ENCODE results near the gene IL5RA. TPM values are rescaled to one million over a fixed set of nuclear protein-coding genes. Genes with fewer than 3 reads are reported as not detected.

The IL5RA gene
- total RNA-seq, 1 experiment from 2014 or later = not detected

DNA sequence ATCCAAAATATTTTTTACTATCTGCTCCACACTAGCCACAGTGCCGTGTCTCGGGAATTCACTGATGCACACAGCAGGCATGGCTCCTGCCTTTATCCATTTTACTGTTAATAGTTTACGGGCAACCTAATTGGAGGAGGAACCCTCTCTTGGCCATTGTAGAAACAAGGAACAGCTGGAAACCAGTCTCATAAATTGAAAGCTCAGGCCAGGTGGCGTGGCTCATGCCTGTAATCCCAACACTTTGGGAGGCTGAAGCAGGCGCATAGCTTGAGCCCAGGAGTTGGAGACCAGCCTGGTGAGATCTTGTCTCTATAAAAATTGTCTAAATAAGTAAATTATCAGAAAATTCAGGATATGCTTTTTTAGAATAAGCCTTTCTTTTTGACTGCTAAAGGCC lies 39.0 kb downstream of the IL5RA start:
- TF ChIP-seq EZH2 (IDR thresholded peaks at IDR 0.05; ENCODE audit: borderline replicate concordance, low read depth, low read length, poor library complexity, severe bottlenecking) = no peak
- TF ChIP-seq, protein P1, sequence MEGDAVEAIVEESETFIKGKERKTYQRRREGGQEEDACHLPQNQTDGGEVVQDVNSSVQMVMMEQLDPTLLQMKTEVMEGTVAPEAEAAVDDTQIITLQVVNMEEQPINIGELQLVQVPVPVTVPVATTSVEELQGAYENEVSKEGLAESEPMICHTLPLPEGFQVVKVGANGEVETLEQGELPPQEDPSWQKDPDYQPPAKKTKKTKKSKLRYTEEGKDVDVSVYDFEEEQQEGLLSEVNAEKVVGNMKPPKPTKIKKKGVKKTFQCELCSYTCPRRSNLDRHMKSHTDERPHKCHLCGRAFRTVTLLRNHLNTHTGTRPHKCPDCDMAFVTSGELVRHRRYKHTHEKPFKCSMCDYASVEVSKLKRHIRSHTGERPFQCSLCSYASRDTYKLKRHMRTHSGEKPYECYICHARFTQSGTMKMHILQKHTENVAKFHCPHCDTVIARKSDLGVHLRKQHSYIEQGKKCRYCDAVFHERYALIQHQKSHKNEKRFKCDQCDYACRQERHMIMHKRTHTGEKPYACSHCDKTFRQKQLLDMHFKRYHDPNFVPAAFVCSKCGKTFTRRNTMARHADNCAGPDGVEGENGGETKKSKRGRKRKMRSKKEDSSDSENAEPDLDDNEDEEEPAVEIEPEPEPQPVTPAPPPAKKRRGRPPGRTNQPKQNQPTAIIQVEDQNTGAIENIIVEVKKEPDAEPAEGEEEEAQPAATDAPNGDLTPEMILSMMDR (conservative IDR thresholded peaks at IDR 0.05; ENCODE audit: low read depth, low read length) = no peak
- POLR2A ChIA-PET (ENCODE audit: low non-redundant PET) = no interaction called here

DNA sequence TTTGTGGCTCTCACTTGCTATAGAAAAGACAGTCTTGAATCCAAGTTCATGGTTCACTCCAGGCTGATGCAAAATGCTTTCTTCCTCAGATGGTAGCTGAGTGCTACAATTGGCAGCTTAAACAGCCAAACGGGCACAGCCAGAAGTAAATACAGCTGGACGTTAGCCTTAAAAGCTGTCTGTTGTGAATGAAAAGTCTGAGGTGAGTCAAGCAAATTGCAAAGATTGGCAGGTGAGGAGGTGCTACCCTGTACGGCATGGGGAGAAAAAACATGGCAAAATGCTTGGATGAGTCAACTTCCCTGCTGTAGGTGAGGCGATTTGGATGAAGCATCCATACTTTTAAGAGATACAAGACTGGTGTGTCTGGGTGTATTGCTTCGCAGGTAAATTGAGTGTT lies 40.5 kb downstream of the IL5RA start:
- POLR2A ChIA-PET (ENCODE audit: low non-redundant PET) = no interaction called here
- TF ChIP-seq EZH2 (IDR thresholded peaks at IDR 0.05; ENCODE audit: borderline replicate concordance, low read depth, low read length, poor library complexity, severe bottlenecking) = no peak
- no peak for DNase-seq (ENCODE audit: low spot score)
- Histone ChIP-seq H3K27ac (ENCODE audit: low read depth, low read length, poor library complexity, severe bottlenecking) (no peak overlapping the region), H3K4me1 (ENCODE audit: insufficient read depth, low read length, poor library complexity, severe bottlenecking) (no peaks in the 10 kb centered on the region), H3K4me3 (ENCODE audit: low read depth, low read length, poor library complexity, severe bottlenecking) (no peak overlapping the region), H3K36me3 (ENCODE audit: insufficient read depth, low read length, poor library complexity, severe bottlenecking) (no peaks in the 10 kb centered on the region), H3K27me3 (replicated peaks; ENCODE audit: insufficient read depth, low read depth, low read length, poor library complexity) (no peaks in the 10 kb centered on the region), H3K9me3 (ENCODE audit: low read depth, low read length, poor library complexity, severe bottlenecking) (no peaks in the 10 kb centered on the region)
- CTCF ChIA-PET = no interaction called here
- no TSS peak for BruUV-seq (replicated peaks)
- intact Hi-C loops (cut with micrococcal nuclease; ENCODE audit: unreplicated experiment) = no loop called here

More for the DNA sequence above, 39.0 kb downstream of the IL5RA start:
- no peak overlapping the region for H3K4me3 ChIP-seq (ENCODE audit: low read depth, low read length, poor library complexity, severe bottlenecking)
- no peaks in the 10 kb centered on the region for H3K9me3 ChIP-seq (ENCODE audit: low read depth, low read length, poor library complexity, severe bottlenecking)
- H3K36me3 ChIP-seq (ENCODE audit: insufficient read depth, low read length, poor library complexity, severe bottlenecking) = no peaks in the 10 kb centered on the region
- no peaks in the 10 kb centered on the region for H3K4me1 ChIP-seq (ENCODE audit: insufficient read depth, low read length, poor library complexity, severe bottlenecking)
- H3K27ac ChIP-seq (ENCODE audit: low read depth, low read length, poor library complexity, severe bottlenecking) = no peak overlapping the region
- CTCF ChIA-PET = no interaction called here
- intact Hi-C loops (cut with micrococcal nuclease; ENCODE audit: unreplicated experiment) = no loop called here
- no TSS peak for BruUV-seq (replicated peaks)
- H3K27me3 ChIP-seq (replicated peaks; ENCODE audit: insufficient read depth, low read depth, low read length, poor library complexity) = no peaks in the 10 kb centered on the region
- no peak for DNase-seq (ENCODE audit: low spot score)

DNA sequence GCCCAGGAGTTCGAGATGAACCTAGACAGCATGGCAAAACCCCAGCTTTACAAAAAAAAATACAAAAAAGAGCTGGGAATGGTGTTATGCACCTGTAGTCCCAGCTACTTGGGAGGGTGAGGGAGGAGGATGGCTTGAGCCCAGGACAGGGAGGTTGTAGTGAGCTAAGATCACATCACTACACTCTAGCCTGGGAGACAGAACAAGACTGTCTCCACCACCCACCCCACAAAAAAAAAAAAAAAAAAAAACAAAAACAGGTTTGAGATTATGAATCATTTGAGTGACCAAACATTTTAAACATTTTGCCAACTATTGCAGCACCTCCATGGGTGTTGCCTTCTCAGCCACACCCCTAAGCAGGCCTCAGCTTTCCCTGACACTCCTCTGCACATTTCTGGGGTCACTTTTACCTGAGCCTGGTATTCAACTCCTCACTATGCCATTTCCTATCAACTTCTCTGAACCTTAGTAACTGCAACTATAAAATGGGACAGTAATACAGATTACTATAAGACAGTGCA lies 41.8 kb downstream of the IL5RA start:
- Histone ChIP-seq H3K27ac (ENCODE audit: low read depth, low read length, poor library complexity, severe bottlenecking) (no peak overlapping the region), H3K4me3 (ENCODE audit: low read depth, low read length, poor library complexity, severe bottlenecking) (no peak overlapping the region), H3K4me1 (ENCODE audit: insufficient read depth, low read length, poor library complexity, severe bottlenecking) (no peaks in the 10 kb centered on the region), H3K36me3 (ENCODE audit: insufficient read depth, low read length, poor library complexity, severe bottlenecking) (no peaks in the 10 kb centered on the region), H3K27me3 (replicated peaks; ENCODE audit: insufficient read depth, low read depth, low read length, poor library complexity) (no peaks in the 10 kb centered on the region), H3K9me3 (ENCODE audit: low read depth, low read length, poor library complexity, severe bottlenecking) (no peaks in the 10 kb centered on the region)
- ChIA-PET CTCF (no interaction called here), POLR2A (ENCODE audit: low non-redundant PET) (no interaction called here)
- no peak for DNase-seq (ENCODE audit: low spot score)
- no peak for TF ChIP-seq EZH2 (IDR thresholded peaks at IDR 0.05; ENCODE audit: borderline replicate concordance, low read depth, low read length, poor library complexity, severe bottlenecking)
- TF ChIP-seq, protein P1 (conservative IDR thresholded peaks at IDR 0.05; ENCODE audit: low read depth, low read length) = no peak
- no TSS peak for BruUV-seq (replicated peaks)
- intact Hi-C loops (cut with micrococcal nuclease; ENCODE audit: unreplicated experiment) = no loop called here

DNA sequence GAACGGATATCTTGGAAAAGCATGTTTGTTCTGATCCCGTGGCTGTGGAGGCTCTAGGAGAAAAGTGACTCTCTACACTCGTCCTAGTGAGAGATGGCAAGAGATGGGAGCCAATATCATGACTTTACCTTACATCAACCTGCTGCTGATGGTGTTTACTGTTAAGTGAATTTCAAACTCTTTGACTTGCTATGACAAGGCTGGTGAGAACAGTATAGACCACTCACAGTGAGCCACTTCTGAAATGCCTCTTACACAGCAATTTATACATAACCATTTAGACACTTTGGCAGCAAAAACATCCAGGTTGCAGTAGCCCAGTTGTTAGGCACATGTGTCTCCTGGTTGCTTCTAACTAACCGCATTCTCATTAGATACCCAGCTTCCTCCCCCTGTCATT lies 43.3 kb downstream of the IL5RA start:
- H3K36me3 ChIP-seq (ENCODE audit: insufficient read depth, low read length, poor library complexity, severe bottlenecking) = no peaks in the 10 kb centered on the region
- ChIA-PET POLR2A (ENCODE audit: low non-redundant PET) (no interaction called here), CTCF (no interaction called here)
- no peak overlapping the region for H3K27ac ChIP-seq (ENCODE audit: low read depth, low read length, poor library complexity, severe bottlenecking)
- no peak for DNase-seq (ENCODE audit: low spot score)
- H3K4me3 ChIP-seq (ENCODE audit: low read depth, low read length, poor library complexity, severe bottlenecking) = no peak overlapping the region
- H3K4me1 ChIP-seq (ENCODE audit: insufficient read depth, low read length, poor library complexity, severe bottlenecking) = no peaks in the 10 kb centered on the region
- no peak for TF ChIP-seq EZH2 (IDR thresholded peaks at IDR 0.05; ENCODE audit: borderline replicate concordance, low read depth, low read length, poor library complexity, severe bottlenecking)
- TF ChIP-seq, protein P1 (conservative IDR thresholded peaks at IDR 0.05; ENCODE audit: low read depth, low read length) = no peak
- no peaks in the 10 kb centered on the region for H3K9me3 ChIP-seq (ENCODE audit: low read depth, low read length, poor library complexity, severe bottlenecking)
- intact Hi-C loops (cut with micrococcal nuclease; ENCODE audit: unreplicated experiment) = no loop called here
- H3K27me3 ChIP-seq (replicated peaks; ENCODE audit: insufficient read depth, low read depth, low read length, poor library complexity) = no peaks in the 10 kb centered on the region
- BruUV-seq (replicated peaks) = no TSS peak
